ENCODE results near the gene C19orf25. TPM values are rescaled to one million over a fixed set of nuclear protein-coding genes. Genes with fewer than 3 reads are reported as not detected.
"Not testable (repeated sequence)": the region's sequence is repeated elsewhere in the genome, so short reads cannot be mapped to it uniquely, and the experiment has no call there.

Gene C19orf25
- total RNA-seq (2014; rRNA removed; shearing (Covaris generic)), result 86.7 and 90.0 TPM in 2 replicates

GRCh38 chr19:1478934-1479707, at the start of gene C19orf25:
Gene C19orf25 (minus strand): TSS chr19:1479215. CDS start chr19:1478903, 312 bp downstream.
- DNase-seq (ENCODE audit: low spot score), result peak; percentile 94
- in situ Hi-C loops (cut with HindIII; ENCODE audit: low sequenced_read_pairs), result no loop called here

- DNase-seq (ENCODE audit: low spot score), result no peak
These were observed 48.8 kb upstream of the C19orf25 start for GRCh38 chr19:1527650-1528309.

GRCh38 chr19:1526979-1527649, 48.1 kb upstream of the C19orf25 start:
- no peak for DNase-seq (ENCODE audit: low spot score)
- in situ Hi-C loops (cut with HindIII; ENCODE audit: low sequenced_read_pairs), result no loop called here

More at GRCh38 chr19:1527650-1528309, 48.8 kb upstream of the C19orf25 start:
- in situ Hi-C loops (cut with HindIII; ENCODE audit: low sequenced_read_pairs), result no loop called here

- DNase-seq (ENCODE audit: low spot score), result no peak
- in situ Hi-C loops (cut with HindIII; ENCODE audit: low sequenced_read_pairs), result no loop called here
These were observed 47.2 kb upstream of the C19orf25 start for GRCh38 chr19:1526066-1526778.

- DNase-seq (ENCODE audit: low spot score), result no peak
- in situ Hi-C loops (cut with HindIII; ENCODE audit: low sequenced_read_pairs), result no loop called here
These were observed 46.3 kb upstream of the C19orf25 start for GRCh38 chr19:1525343-1525742.

GRCh38 chr19:1524972-1525325, 45.9 kb upstream of the C19orf25 start:
- in situ Hi-C loops (cut with HindIII; ENCODE audit: low sequenced_read_pairs), result no loop called here
- peak; percentile 42 for DNase-seq (ENCODE audit: low spot score)

- in situ Hi-C loops (cut with HindIII; ENCODE audit: low sequenced_read_pairs), result no loop called here
- DNase-seq (ENCODE audit: low spot score), result no peak
These were observed 45.4 kb upstream of the C19orf25 start for GRCh38 chr19:1524287-1524971.

- in situ Hi-C loops (cut with HindIII; ENCODE audit: low sequenced_read_pairs), result no loop called here
- DNase-seq (ENCODE audit: low spot score), result peak; percentile 58
These were observed 44.6 kb upstream of the C19orf25 start, which contains the start of gene PLK5 for GRCh38 chr19:1523412-1524286. Gene PLK5 (plus strand): TSS chr19:1524077. CDS start chr19:1526997, 2,920 bp downstream.

- DNase-seq (ENCODE audit: low spot score), result peak; percentile 91
- in situ Hi-C loops (cut with HindIII; ENCODE audit: low sequenced_read_pairs), result no loop called here
These were observed 43.8 kb upstream of the C19orf25 start for GRCh38 chr19:1522838-1523237.

- in situ Hi-C loops (cut with HindIII; ENCODE audit: low sequenced_read_pairs), result no loop called here
- DNase-seq (ENCODE audit: low spot score), result peak; percentile 75
These were observed 43.0 kb upstream of the C19orf25 start for GRCh38 chr19:1522061-1522460.

- in situ Hi-C loops (cut with HindIII; ENCODE audit: low sequenced_read_pairs), result no loop called here
- DNase-seq (ENCODE audit: low spot score), result peak; percentile 94
These were observed 42.6 kb upstream of the C19orf25 start for GRCh38 chr19:1521636-1522035.

GRCh38 chr19:1520203-1520780, 41.3 kb upstream of the C19orf25 start:
- DNase-seq (ENCODE audit: low spot score), result no peak
- in situ Hi-C loops (cut with HindIII; ENCODE audit: low sequenced_read_pairs), result no loop called here

- in situ Hi-C loops (cut with HindIII; ENCODE audit: low sequenced_read_pairs); DNase-seq (ENCODE audit: low spot score): not testable (repeated sequence)
These were observed 40.8 kb upstream of the C19orf25 start for GRCh38 chr19:1519802-1520201.

GRCh38 chr19:1518471-1518870, 39.5 kb upstream of the C19orf25 start:
- in situ Hi-C loops (cut with HindIII; ENCODE audit: low sequenced_read_pairs), result no loop called here
- no peak for DNase-seq (ENCODE audit: low spot score)

- no peak for DNase-seq (ENCODE audit: low spot score)
- in situ Hi-C loops (cut with HindIII; ENCODE audit: low sequenced_read_pairs), result no loop called here
These were observed 37.4 kb upstream of the C19orf25 start for GRCh38 chr19:1516395-1516753.

- no peak for DNase-seq (ENCODE audit: low spot score)
- in situ Hi-C loops (cut with HindIII; ENCODE audit: low sequenced_read_pairs), result no loop called here
These were observed 36.1 kb upstream of the C19orf25 start for GRCh38 chr19:1514986-1515721.

- in situ Hi-C loops (cut with HindIII; ENCODE audit: low sequenced_read_pairs), result no loop called here
- no peak for DNase-seq (ENCODE audit: low spot score)
These were observed 35.3 kb upstream of the C19orf25 start for GRCh38 chr19:1514295-1514661.

All from G401 (cell line).